Epithelial cell of proximal tubule (primary cell): ENCODE data around the gene MYO1F. TPM values are rescaled to one million over a fixed set of nuclear protein-coding genes. Genes with fewer than 3 reads are reported as not detected.

Experiments used
- DNase-seq: peaks from one replicate; pipeline ENCODE4 v3.0.0-alpha.2; 2011; ENCODE audit warnings: low read depth
- H3K4me3 ChIP-seq: 2 replicates; pipeline ENCODE4 v1.5.1; 2011; ENCODE audit warnings: low read depth, mild to moderate bottlenecking, low read length
- CTCF ChIP-seq: conservative IDR thresholded peaks from 2 replicates; pipeline ENCODE4 v1.5.1; 2012; ENCODE audit warnings: low read depth, mild to moderate bottlenecking, low read length
- total RNA-seq: library from RNA; depleted of rRNA; stranded (reverse); fragments of >200 nt; gene quantifications from 2 replicates; pipeline ENCODE4 v1.2.3, GENCODE V29; 2015

The MYO1F gene
- total RNA-seq, 1 donor from 2014 or later, result 0.06 TPM

GRCh38 chr19:8600816-8601215 lies 23.6 kb upstream of the MYO1F start:
- TF ChIP-seq CTCF, result no peak
- H3K4me3 ChIP-seq, result no peak overlapping the region
- no peak for DNase-seq

- no peak for DNase-seq
- H3K4me3 ChIP-seq, result no peak overlapping the region
- TF ChIP-seq CTCF, result no peak
Measured at GRCh38 chr19:8600064-8600463, 22.8 kb upstream of the MYO1F start.

GRCh38 chr19:8596168-8596567 lies 18.9 kb upstream of the MYO1F start:
- TF ChIP-seq CTCF, result no peak
- DNase-seq, result no peak
- H3K4me3 ChIP-seq, result no peak overlapping the region

- no peak for DNase-seq
- no peak overlapping the region for H3K4me3 ChIP-seq
- no peak for TF ChIP-seq CTCF
Measured at GRCh38 chr19:8595651-8596050, 18.4 kb upstream of the MYO1F start.

- peak; percentile 11 for TF ChIP-seq CTCF
- DNase-seq, result no peak
- H3K4me3 ChIP-seq, result no peak overlapping the region
Measured at GRCh38 chr19:8593931-8594330, 16.7 kb upstream of the MYO1F start.

GRCh38 chr19:8592231-8593009 lies 15.2 kb upstream of the MYO1F start:
- no peak for DNase-seq
- H3K4me3 ChIP-seq, result peak overlapping the region; percentile 5
- no peak for TF ChIP-seq CTCF

GRCh38 chr19:8589177-8589714 lies 12.0 kb upstream of the MYO1F start:
- no peak overlapping the region for H3K4me3 ChIP-seq
- no peak for TF ChIP-seq CTCF
- DNase-seq, result no peak
